Loucy (cell line): ENCODE data around the gene BCAM.

Source experiments
- H2AFZ ChIP-seq: fragments of 200-600 bp; sonication (generic); 2 replicates; pipeline ENCODE4 v1.6.0; 2016; ENCODE audit warnings: antibody characterized with exemption, mild to moderate bottlenecking, low read length, moderate library complexity
- H3F3A ChIP-seq: fragments of 200-600 bp; 2 replicates; pipeline ENCODE4 v1.6.0; 2016; ENCODE audit warnings: antibody characterized with exemption, low read depth, mild to moderate bottlenecking
- H3K27me3 ChIP-seq: fragments of 200-600 bp; sonication (generic); 2 replicates; pipeline ENCODE4 v1.6.1; 2014; ENCODE audit warnings: low read length, mild to moderate bottlenecking; ENCODE audit not compliant: insufficient read depth, poor library complexity, severe bottlenecking
- H3K36me3 ChIP-seq: fragments of 200-600 bp; sonication (generic); 2 replicates; pipeline ENCODE4 v1.6.1; 2016; ENCODE audit warnings: low read length; ENCODE audit not compliant: insufficient read depth
- H3K4me1 ChIP-seq: fragments of 200-600 bp; sonication (generic); 2 replicates; pipeline ENCODE4 v1.5.1; 2014; ENCODE audit warnings: low read length, mild to moderate bottlenecking; ENCODE audit not compliant: insufficient read depth, poor library complexity, severe bottlenecking
- H3K4me2 ChIP-seq: fragments of 200-600 bp; sonication (generic); 2 replicates; pipeline ENCODE4 v1.6.0; 2014; ENCODE audit warnings: antibody characterized with exemption, low read length, low read depth, mild to moderate bottlenecking; ENCODE audit not compliant: poor library complexity, severe bottlenecking
- H3K4me3 ChIP-seq: fragments of 200-600 bp; sonication (generic); 2 replicates; pipeline ENCODE4 v1.5.1; 2014; ENCODE audit warnings: low read length, mild to moderate bottlenecking, mixed read lengths; ENCODE audit not compliant: poor library complexity, severe bottlenecking
- H3K79me2 ChIP-seq: fragments of 200-600 bp; sonication (generic); 2 replicates; pipeline ENCODE4 v1.6.1; 2014; ENCODE audit warnings: low read length; ENCODE audit not compliant: insufficient read depth
- H3K9ac ChIP-seq: fragments of 200-600 bp; sonication (generic); 2 replicates; pipeline ENCODE4 v1.6.0; 2014; ENCODE audit warnings: mild to moderate bottlenecking, low read depth, low read length, moderate library complexity; ENCODE audit not compliant: poor library complexity, severe bottlenecking
- H3K9me2 ChIP-seq: fragments of 200-600 bp; sonication (generic); replicated peaks from 2 replicates; pipeline ENCODE4 v1.6.1; 2016; ENCODE audit warnings: low read depth, low read length, mixed read lengths
- H3K9me3 ChIP-seq: fragments of 200-600 bp; sonication (generic); 2 replicates; pipeline ENCODE4 v1.6.1; 2014; ENCODE audit warnings: mild to moderate bottlenecking, antibody characterized with exemption, low read length, low read depth; ENCODE audit not compliant: insufficient read depth
- H4K20me1 ChIP-seq: fragments of 200-600 bp; sonication (generic); 2 replicates; pipeline ENCODE4 v1.6.0; 2014; ENCODE audit warnings: antibody characterized with exemption, low read length, mild to moderate bottlenecking; ENCODE audit not compliant: insufficient read depth, poor library complexity, severe bottlenecking
- EZH2phosphoT487 ChIP-seq: fragments of 200-600 bp; IDR thresholded peaks from 2 replicates; pipeline ENCODE4 v1.6.1; 2018; ENCODE audit warnings: antibody characterized with exemption, mild to moderate bottlenecking, moderate library complexity, borderline replicate concordance
- TF ChIP-seq, protein P1 (sequence below): fragments of 200-600 bp; sonication (generic); conservative IDR thresholded peaks from 2 replicates; pipeline ENCODE4 v1.5.1; 2014; ENCODE audit warnings: mild to moderate bottlenecking, antibody characterized with exemption, low read length

The BCAM gene

DNA sequence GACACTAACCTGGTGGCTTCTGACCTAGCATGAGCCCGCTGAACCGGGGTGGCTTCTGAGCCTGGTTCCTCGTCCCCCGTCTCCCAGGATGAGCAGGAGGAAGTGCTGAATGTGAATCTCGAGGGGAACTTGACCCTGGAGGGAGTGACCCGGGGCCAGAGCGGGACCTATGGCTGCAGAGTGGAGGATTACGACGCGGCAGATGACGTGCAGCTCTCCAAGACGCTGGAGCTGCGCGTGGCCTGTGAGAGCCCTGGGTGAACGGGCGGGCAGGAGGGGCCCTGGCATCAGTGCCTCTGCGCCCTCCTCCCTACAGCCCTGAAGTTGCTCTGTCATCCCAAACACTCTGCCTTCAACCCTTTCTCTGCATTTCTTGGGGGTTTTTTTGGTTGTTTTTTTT is 5.6 kb downstream of the BCAM start:
- Histone ChIP-seq H3K27me3 (no peaks in the 10 kb centered on the region), H3K4me2 (no peak overlapping the region), H3K4me1 (no peaks in the 10 kb centered on the region), H3K9me3 (no peaks in the 10 kb centered on the region), H3K9ac (no peak overlapping the region), H3K4me3 (no peak overlapping the region), H3F3A (no peaks in the 10 kb centered on the region), H4K20me1 (no peaks in the 10 kb centered on the region), H3K36me3 (no peaks in the 10 kb centered on the region), H3K79me2 (no peaks in the 10 kb centered on the region), H3K9me2 (no peaks in the 10 kb centered on the region), H2AFZ (no peak overlapping the region)
- TF ChIP-seq EZH2phosphoT487: no peak
- TF ChIP-seq, protein P1, sequence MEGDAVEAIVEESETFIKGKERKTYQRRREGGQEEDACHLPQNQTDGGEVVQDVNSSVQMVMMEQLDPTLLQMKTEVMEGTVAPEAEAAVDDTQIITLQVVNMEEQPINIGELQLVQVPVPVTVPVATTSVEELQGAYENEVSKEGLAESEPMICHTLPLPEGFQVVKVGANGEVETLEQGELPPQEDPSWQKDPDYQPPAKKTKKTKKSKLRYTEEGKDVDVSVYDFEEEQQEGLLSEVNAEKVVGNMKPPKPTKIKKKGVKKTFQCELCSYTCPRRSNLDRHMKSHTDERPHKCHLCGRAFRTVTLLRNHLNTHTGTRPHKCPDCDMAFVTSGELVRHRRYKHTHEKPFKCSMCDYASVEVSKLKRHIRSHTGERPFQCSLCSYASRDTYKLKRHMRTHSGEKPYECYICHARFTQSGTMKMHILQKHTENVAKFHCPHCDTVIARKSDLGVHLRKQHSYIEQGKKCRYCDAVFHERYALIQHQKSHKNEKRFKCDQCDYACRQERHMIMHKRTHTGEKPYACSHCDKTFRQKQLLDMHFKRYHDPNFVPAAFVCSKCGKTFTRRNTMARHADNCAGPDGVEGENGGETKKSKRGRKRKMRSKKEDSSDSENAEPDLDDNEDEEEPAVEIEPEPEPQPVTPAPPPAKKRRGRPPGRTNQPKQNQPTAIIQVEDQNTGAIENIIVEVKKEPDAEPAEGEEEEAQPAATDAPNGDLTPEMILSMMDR: no peak

DNA sequence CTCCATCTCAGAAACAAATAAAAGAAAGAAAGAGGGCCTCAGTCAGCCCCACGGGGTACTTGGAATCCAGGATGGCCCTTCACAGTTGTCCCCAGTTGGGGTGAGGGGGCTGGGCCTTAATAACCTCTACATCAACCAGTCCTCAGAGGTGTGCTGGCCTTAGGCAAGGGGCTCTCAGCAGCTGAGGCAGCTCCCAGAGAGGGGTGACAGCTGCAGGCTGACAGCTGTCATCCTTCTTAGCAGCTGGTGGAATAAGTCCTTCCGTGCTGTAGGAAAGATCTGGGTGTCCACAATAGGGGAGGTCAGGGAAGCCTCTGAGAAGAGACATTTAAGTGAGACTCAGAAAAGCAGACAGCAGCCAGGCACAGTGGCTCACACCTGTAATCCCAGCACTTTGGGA is 7.4 kb downstream of the BCAM start:
- Histone ChIP-seq H3K9ac (no peak overlapping the region), H3K4me2 (no peak overlapping the region), H3K27me3 (no peaks in the 10 kb centered on the region), H3K9me2 (no peaks in the 10 kb centered on the region), H3K4me1 (no peaks in the 10 kb centered on the region), H3K79me2 (no peaks in the 10 kb centered on the region), H3K4me3 (no peak overlapping the region), H2AFZ (no peak overlapping the region), H3K36me3 (no peaks in the 10 kb centered on the region), H3K9me3 (no peaks in the 10 kb centered on the region), H3F3A (no peaks in the 10 kb centered on the region), H4K20me1 (no peaks in the 10 kb centered on the region)
- TF ChIP-seq, protein P1: no peak
- no peak for TF ChIP-seq EZH2phosphoT487

DNA sequence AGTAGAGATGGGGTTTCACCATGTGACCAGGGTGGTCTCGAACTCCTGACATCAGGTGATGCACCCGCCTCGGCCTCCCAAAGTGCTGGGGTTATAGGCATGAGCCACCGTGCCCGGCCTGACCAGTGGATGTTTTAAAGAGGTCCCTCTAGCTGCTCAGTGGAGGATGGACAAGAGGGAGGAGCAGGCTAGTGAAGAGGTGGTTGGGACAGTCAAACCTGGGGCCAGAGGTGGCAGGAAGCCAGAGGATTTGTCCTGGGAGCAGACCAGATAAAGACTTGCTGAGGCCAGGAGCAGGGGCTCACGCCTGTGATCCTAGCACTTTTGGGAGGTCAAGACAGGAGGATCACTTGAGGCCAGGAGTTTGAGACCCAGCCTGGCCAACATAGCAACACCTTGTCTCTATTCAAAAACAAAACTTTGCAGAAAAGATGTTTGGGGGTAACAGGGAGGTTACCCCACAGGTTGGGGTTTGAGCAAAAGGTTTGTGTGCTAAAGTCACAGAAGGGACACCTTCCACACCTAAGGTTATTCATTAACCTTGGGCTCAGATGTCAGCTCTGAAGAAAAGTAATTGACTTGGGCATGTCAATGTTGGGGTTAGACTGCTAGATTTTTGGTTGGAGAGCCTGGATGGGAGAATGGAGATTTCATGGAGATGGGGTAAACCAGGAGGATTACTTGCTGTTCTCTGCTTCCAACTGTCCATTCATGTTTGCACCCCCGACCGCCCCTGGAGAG is 9.0 kb downstream of the BCAM start:
- Histone ChIP-seq H3K27me3 (no peaks in the 10 kb centered on the region), H3K9me3 (no peaks in the 10 kb centered on the region), H3K9ac (no peak overlapping the region), H3K4me2 (no peak overlapping the region), H3K4me3 (no peak overlapping the region), H3K4me1 (no peaks in the 10 kb centered on the region), H3K36me3 (no peaks in the 10 kb centered on the region), H3K79me2 (no peaks in the 10 kb centered on the region), H3K9me2 (no peaks in the 10 kb centered on the region), H3F3A (no peaks in the 10 kb centered on the region), H2AFZ (no peak overlapping the region), H4K20me1 (no peaks in the 10 kb centered on the region)
- no peak for TF ChIP-seq EZH2phosphoT487
- TF ChIP-seq, protein P1: no peak
